HG02885 (cell line): ENCODE measurements around the gene FCRL2.

Experiments used
- ATAC-seq: cut with Tn5 transposase; IDR thresholded peaks from one replicate; pipeline ENCODE4 v1.9.1; 2021; ENCODE audit warnings: mild to moderate bottlenecking; ENCODE audit not compliant: unreplicated experiment, poor library complexity

Gene FCRL2, protein sequence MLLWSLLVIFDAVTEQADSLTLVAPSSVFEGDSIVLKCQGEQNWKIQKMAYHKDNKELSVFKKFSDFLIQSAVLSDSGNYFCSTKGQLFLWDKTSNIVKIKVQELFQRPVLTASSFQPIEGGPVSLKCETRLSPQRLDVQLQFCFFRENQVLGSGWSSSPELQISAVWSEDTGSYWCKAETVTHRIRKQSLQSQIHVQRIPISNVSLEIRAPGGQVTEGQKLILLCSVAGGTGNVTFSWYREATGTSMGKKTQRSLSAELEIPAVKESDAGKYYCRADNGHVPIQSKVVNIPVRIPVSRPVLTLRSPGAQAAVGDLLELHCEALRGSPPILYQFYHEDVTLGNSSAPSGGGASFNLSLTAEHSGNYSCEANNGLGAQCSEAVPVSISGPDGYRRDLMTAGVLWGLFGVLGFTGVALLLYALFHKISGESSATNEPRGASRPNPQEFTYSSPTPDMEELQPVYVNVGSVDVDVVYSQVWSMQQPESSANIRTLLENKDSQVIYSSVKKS

DNA sequence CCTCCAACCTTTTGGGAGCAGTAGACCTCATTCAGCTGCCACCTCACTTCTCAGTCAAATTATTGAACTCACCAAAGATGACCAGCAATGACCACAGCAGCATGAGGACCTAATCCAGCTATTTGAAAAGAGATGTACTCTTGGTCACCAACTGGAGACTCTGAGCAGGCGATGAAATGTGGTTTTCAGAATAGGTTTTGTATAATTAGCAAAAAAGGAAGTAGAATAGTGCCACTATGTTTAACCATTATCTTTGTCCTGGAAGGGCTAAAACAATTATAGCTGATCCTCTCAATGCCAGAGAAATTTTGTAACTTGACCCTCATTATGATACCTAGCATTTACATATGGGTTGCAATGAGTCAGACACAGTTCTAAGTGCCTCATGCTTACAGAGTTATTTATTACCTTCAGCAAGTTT, at the start of gene FCRL2:
Gene FCRL2 (minus strand): TSS at position 162 of the 421 bp plus-strand sequence. CDS start 59 bp downstream, at position 103.
- ATAC-seq, result peak; percentile 41

DNA sequence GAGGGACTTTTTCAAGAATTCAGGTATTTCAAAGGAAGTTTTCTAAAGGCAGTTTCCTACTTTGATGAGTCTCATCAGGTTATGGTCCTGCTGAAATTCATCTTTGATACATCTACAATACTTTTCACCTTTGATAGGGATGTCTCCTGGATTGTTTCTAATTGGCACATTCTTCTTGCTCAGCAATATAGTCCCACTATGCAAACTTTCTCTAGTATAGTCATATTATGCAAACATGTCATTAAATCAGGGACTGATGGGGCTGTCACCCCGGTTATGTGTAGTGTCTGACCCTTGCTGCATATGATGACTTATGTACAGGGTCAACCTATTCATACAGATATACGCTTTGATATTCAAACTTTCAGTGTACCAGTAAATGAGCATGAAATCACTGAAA, 43.4 kb upstream of the FCRL2 start:
- no peak for ATAC-seq

- no peak for ATAC-seq
These were observed 43.0 kb upstream of the FCRL2 start, which contains the start of gene FCRL1 for GRCh38 chr1:157819896-157820295. Gene FCRL1 (minus strand): TSS chr1:157820120. CDS start chr1:157820037, 83 bp downstream.

- no peak for ATAC-seq
These were observed 42.3 kb upstream of the FCRL2 start for GRCh38 chr1:157819215-157819614.

GRCh38 chr1:157813269-157813668, 36.3 kb upstream of the FCRL2 start:
- no peak for ATAC-seq

- ATAC-seq, result peak; percentile 87
These were observed 29.7 kb upstream of the FCRL2 start for GRCh38 chr1:157806431-157807149.

DNA sequence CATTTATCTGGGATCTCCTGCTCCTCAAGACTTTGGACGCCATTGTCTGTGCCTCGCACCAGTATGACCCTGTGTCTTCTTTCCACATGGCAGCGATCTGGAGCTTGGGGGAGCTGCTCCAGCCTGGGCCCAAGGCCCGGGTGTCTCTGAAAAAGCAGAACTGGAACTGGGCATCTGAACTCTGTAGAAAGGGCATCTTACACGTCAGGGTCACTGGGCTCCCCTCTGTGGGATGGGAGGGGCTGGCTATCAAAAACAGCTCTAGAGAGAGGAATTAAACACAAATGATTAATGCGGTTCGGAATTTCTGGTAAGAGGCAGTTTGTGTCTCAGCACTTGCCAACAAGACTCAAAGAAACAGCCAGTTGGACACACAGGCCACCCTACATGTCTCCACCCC, 26.9 kb upstream of the FCRL2 start:
- ATAC-seq, result no peak

DNA sequence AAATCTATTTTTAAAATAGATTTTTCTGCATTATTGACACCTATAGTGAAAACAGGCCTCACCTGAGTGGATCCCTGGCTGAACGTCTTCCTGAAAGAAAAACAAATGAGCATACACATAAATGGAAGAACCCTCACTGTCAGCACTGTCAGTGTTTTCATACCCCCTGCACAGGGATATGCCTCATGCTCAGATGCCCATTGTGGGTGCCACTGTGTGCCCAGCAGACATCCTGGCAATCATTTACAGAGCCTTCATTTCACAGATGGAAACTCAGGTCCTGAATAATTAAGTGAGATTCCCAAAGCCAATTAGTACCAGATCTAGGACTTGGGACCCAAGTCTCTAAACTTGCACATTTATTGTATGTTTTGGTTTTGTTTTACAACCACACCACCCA, 23.1 kb upstream of the FCRL2 start:
- ATAC-seq, result no peak

- no peak for ATAC-seq
These were observed 21.3 kb upstream of the FCRL2 start for GRCh38 chr1:157798211-157798610.

DNA sequence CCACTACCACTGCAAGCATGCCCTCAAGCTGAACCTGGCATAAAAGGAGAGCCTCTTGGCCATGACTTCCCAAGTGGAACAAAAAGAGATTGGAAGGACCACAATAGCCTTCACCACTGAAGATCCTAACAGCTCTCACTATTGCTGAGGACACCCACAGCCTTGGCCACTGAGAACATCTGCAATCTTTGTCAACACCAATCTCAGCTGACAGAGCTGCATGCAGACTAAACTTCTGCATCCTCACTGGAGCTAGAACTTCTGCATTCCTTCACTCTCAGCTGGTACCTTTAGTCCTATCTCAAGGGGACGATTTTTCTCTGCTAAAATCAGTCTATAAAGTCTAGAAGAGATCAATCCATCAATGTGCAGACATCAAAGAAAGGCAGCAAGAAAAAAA, 8.3 kb upstream of the FCRL2 start:
- no peak for ATAC-seq

DNA sequence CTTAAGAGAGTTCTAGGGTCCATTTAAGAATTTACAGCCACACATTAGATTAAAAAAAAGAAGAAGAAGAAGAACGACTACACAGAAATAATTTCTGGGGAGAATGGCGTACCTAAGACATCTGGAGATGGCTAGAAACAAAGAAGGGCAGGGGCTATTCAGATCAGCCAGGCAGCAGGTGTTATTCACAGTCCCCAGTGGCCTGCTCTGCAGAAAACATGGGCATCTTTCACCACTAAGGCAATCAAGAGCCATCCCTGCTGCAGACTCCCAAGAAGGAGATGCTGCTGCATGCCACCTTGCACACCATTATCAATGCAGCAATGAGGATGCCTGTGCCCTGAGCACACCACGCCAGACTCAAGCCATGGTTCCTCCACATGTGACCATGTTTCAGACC, 7.9 kb upstream of the FCRL2 start:
- no peak for ATAC-seq

DNA sequence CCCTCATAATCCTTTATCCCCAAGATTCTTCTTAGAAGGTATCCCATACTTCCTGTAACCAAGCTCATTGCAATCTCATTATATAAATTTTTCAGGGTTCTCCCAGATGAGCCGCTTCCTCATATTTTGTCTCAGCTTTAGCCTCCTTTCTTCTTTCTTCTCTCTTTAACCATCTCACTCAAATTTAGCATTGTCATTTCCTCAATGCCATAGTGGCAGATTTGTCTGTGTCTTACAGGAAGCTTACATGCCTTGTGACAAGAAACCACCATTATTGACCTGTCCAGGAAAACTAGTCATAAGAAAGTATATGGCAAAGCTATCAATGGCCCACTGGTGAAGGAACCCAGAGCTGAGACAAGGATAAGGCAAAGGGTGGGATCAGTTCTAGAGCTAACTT, 6.0 kb upstream of the FCRL2 start:
- no peak for ATAC-seq

DNA sequence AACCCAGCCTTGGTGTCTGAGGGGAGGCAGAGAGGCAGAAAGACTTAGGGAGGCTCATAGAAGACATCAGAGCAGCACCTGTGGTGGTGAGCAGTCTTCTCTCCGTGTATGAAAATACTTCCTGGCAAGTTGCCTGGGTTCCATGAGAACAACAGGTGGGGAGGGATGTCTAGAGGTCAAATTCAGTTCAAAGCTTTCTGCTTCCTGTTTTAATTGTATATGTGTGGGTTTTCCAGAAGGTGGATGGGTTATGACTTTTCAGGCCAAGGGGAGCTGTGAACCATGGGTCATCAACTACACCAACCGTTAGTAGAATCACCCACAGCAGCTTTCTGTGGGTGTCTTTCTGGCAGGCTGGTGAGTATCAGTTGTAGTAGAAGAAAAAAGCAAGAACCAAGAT, 4.1 kb upstream of the FCRL2 start:
- ATAC-seq, result peak; percentile 71

GRCh38 chr1:157775101-157775870, 1.6 kb downstream of the FCRL2 start:
- ATAC-seq, result no peak

GRCh38 chr1:157774412-157774811, 2.5 kb downstream of the FCRL2 start:
- no peak for ATAC-seq

- ATAC-seq, result peak; percentile 68
These were observed 3.2 kb downstream of the FCRL2 start for GRCh38 chr1:157773493-157774350.

- ATAC-seq, result no peak
These were observed 5.1 kb downstream of the FCRL2 start for GRCh38 chr1:157771661-157772425.

DNA sequence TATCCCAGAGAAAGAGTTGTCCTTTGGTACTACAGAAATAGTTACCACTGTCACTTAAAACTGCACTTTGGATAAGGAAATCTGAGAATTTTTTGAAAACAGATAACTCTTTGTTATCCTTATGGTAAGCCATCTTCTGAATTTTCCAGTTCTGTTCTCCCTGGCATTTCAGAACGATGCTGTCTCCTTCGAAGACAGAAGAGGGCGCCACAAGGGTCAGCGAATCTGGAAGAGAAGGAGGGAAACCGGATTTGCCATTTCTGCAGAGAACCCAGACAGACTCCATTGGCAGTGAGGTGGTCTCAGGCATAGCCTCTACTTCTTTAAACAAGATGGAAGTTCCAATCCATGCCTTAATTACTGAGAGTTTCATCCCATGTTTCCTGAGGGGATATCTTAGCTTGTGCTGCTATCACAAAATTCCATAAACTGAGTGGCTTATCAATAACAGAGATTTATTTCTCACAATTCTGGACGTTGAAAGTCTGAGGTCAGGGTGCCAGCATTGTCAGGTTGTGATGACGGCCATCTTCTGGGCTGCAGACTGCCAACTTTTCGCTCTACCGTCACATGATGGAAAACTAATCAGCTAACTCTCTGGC, 6.4 kb downstream of the FCRL2 start:
- no peak for ATAC-seq

GRCh38 chr1:157766792-157767191, 10.1 kb downstream of the FCRL2 start:
- ATAC-seq, result no peak
